Caco-2 (cell line): ENCODE results near the gene TRMT1L. TPM values are rescaled to one million over a fixed set of nuclear protein-coding genes. Genes with fewer than 3 reads are reported as not detected.

Source experiments
- BruUV-seq: library from RNA; stranded (reverse); fragments of 400-500 nt; replicated peaks from 2 replicates; lab custom pipeline; 2021; lab: Mats Ljungman, UMichigan
- CTCF ChIA-PET: fragments of 300-600 bp; sonication (Branson Sonifier 250); formaldehyde crosslinking; loops from one replicate; lab custom pipeline; 2022; ENCODE audit warnings: antibody characterized with exemption; lab: Charles Lee
- POLR2A ChIA-PET: fragments of 300-600 bp; sonication (Branson Sonifier 250); formaldehyde crosslinking; loops from one replicate; lab custom pipeline; 2022; ENCODE audit warnings: antibody characterized with exemption; lab: Charles Lee
- DNase-seq, 2 experiments: peaks; one replicate each; pipeline versions ENCODE4 v3.0.0 to v3.0.0-alpha.2; 2020 to 2022
- H3K27me3 ChIP-seq: replicated peaks from 2 replicates; pipeline ENCODE4 v1.6.0; 2011; ENCODE audit warnings: low read length; ENCODE audit not compliant: control insufficient read depth, insufficient read depth
- H3K36me3 ChIP-seq: 2 replicates; pipeline ENCODE4 v1.5.1; 2011; ENCODE audit warnings: low read length; ENCODE audit not compliant: control insufficient read depth, insufficient read depth
- H3K4me1 ChIP-seq: fragments of 250-450 bp; sonication (Bioruptor Pico); 2 replicates; pipeline ENCODE4 v1.5.1; 2020; ENCODE audit warnings: mild to moderate bottlenecking
- H3K4me3 ChIP-seq: 2 replicates; pipeline ENCODE4 v1.5.1; 2011; ENCODE audit warnings: low read depth, mild to moderate bottlenecking, control low read depth, low read length
- H3K9me3 ChIP-seq: fragments of 250-450 bp; sonication (Bioruptor Pico); 2 replicates; pipeline ENCODE4 v1.5.1; 2020; ENCODE audit warnings: mild to moderate bottlenecking, moderate library complexity
- H3K27ac Mint-ChIP-seq: one replicate; pipeline ENCODE4 v1.8.0; 2022; ENCODE audit warnings: mixed read lengths; ENCODE audit not compliant: unreplicated experiment
- H3K27me3 Mint-ChIP-seq: one replicate; pipeline ENCODE4 v1.8.0; 2022; ENCODE audit warnings: mixed read lengths; ENCODE audit not compliant: insufficient read depth, unreplicated experiment
- H3K36me3 Mint-ChIP-seq: one replicate; pipeline ENCODE4 v1.8.0; 2022; ENCODE audit warnings: mild to moderate bottlenecking, mixed read lengths; ENCODE audit not compliant: insufficient read depth, unreplicated experiment
- H3K4me1 Mint-ChIP-seq: one replicate; pipeline ENCODE4 v1.8.0; 2022; ENCODE audit warnings: low read depth, mixed read lengths; ENCODE audit not compliant: unreplicated experiment
- H3K4me3 Mint-ChIP-seq: one replicate; pipeline ENCODE4 v1.8.0; 2022; ENCODE audit warnings: mild to moderate bottlenecking, moderate library complexity, mixed read lengths; ENCODE audit not compliant: unreplicated experiment
- H3K9me3 Mint-ChIP-seq: one replicate; pipeline ENCODE4 v1.8.0; 2022; ENCODE audit warnings: mixed read lengths; ENCODE audit not compliant: unreplicated experiment
- intact Hi-C: fragments of 100-400 bp; cut with micrococcal nuclease; formaldehyde crosslinking; loops from one replicate; pipeline ENCODE4 v1.10.0; 2022; ENCODE audit not compliant: unreplicated experiment
- total RNA-seq: library from RNA; stranded (reverse); gene quantifications from 2 replicates; pipeline ENCODE4 v1.2.3, GENCODE V29; 2022
- TF ChIP-seq, protein P1 (sequence below), 2 experiments: fragments of 200-600 bp in 1 of 2; IDR thresholded peaks; 1 replicate in 1 of 2; 2 replicates in 1 of 2; pipeline versions ENCODE4 v1.5.1 to v1.8.0; 2011 to 2022; ENCODE audit warnings: antibody characterized with exemption in 1 of 2, control low read depth in 1 of 2, inconsistent platforms in 1 of 2, low read depth in 1 of 2, low read length in 1 of 2, mild to moderate bottlenecking in 1 of 2, moderate library complexity in 1 of 2; ENCODE audit not compliant: insufficient read depth in 1 of 2, severe bottlenecking in 1 of 2, unreplicated experiment in 1 of 2

Gene TRMT1L
- total RNA-seq, 1 experiment from 2014 or later, result 14.2 TPM

DNA sequence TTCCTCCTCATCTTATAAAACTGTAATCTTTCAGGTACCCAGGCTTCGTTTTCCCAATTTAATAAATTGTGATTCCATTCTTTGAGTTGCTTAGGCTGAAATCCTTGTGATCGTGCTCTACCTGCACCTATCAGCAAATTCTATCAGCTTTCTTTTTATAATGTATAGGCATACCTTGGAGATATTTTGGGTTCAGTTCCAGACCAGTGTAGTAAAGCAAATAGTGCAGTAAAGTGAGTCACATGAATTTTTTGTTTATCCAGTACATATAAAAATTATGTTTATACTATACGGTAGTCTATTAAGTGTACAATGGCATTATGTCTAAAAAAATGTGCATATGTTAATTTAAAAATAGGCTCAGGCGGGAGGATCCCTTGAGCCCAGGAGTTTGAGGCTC, 5.7 kb upstream of the TRMT1L start:
- intact Hi-C loops, result no loop called here
- CTCF ChIA-PET, result no interaction called here
- Mint-ChIP-seq H3K4me3 (no peak overlapping the region), H3K27ac (no peak overlapping the region), H3K4me1 (peaks cover 10% of the 10 kb centered on the region), H3K27me3 (no peaks in the 10 kb centered on the region), H3K36me3 (peaks cover 5% of the 10 kb centered on the region), H3K9me3 (no peaks in the 10 kb centered on the region)
- TF ChIP-seq, protein P1, sequence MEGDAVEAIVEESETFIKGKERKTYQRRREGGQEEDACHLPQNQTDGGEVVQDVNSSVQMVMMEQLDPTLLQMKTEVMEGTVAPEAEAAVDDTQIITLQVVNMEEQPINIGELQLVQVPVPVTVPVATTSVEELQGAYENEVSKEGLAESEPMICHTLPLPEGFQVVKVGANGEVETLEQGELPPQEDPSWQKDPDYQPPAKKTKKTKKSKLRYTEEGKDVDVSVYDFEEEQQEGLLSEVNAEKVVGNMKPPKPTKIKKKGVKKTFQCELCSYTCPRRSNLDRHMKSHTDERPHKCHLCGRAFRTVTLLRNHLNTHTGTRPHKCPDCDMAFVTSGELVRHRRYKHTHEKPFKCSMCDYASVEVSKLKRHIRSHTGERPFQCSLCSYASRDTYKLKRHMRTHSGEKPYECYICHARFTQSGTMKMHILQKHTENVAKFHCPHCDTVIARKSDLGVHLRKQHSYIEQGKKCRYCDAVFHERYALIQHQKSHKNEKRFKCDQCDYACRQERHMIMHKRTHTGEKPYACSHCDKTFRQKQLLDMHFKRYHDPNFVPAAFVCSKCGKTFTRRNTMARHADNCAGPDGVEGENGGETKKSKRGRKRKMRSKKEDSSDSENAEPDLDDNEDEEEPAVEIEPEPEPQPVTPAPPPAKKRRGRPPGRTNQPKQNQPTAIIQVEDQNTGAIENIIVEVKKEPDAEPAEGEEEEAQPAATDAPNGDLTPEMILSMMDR (IDR thresholded peaks at IDR 0.05; ENCODE audit: insufficient read depth in 1 of 2, low read depth in 1 of 2, low read length in 1 of 2, severe bottlenecking in 1 of 2, unreplicated experiment in 1 of 2), result no peak
- POLR2A ChIA-PET, result no interaction called here
- DNase-seq, result no peak
- Histone ChIP-seq H3K36me3 (no peaks in the 10 kb centered on the region), H3K4me3 (no peak overlapping the region), H3K27me3 (no peaks in the 10 kb centered on the region), H3K4me1 (no peaks in the 10 kb centered on the region), H3K9me3 (no peaks in the 10 kb centered on the region)
- BruUV-seq, result no TSS peak

DNA sequence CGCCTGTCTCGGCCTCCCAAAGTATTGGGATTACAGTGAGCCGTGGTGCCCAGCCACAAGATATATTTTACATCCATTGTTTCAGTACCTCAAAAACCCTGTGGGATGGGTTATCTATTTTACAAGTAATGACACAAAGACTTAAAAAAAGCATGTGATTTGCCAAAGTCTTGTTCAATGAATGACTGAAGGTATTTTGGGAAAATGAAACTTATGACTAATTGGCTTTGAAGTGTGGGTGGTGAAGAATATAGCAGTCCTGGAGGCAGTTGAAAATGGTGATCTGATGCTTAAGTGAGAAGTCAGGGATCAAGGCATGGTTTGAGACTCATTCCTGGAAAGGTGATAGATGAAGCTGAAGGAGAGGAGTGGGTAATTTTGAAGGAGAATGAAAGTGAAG, 3.2 kb upstream of the TRMT1L start:
- no peaks in the 10 kb centered on the region for H3K9me3 Mint-ChIP-seq
- intact Hi-C loops, result loop anchor here (5.0 kb wide), 3 partner anchors 113 to 403 kb away; partner anchors contain the start of gene RNF2
- Histone ChIP-seq H3K4me3 (no peak overlapping the region), H3K4me1 (peaks cover 7% of the 10 kb centered on the region; the same call in 1 of the 2 replicates), H3K27me3 (no peaks in the 10 kb centered on the region), H3K36me3 (no peaks in the 10 kb centered on the region), H3K9me3 (no peaks in the 10 kb centered on the region)
- TF ChIP-seq, protein P1 (IDR thresholded peaks at IDR 0.05; ENCODE audit: insufficient read depth in 1 of 2, low read depth in 1 of 2, low read length in 1 of 2, severe bottlenecking in 1 of 2, unreplicated experiment in 1 of 2), result no peak
- ChIA-PET CTCF (no interaction called here), POLR2A (no interaction called here)
- no peaks in the 10 kb centered on the region for H3K36me3 Mint-ChIP-seq
- no peak for DNase-seq
- no peak overlapping the region for H3K4me3 Mint-ChIP-seq
- no peaks in the 10 kb centered on the region for H3K4me1 Mint-ChIP-seq
- no TSS peak for BruUV-seq
- H3K27me3 Mint-ChIP-seq, result no peaks in the 10 kb centered on the region
- no peak overlapping the region for H3K27ac Mint-ChIP-seq

- no peaks in the 10 kb centered on the region for H3K9me3 ChIP-seq
- no peaks in the 10 kb centered on the region for H3K27me3 Mint-ChIP-seq
- H3K4me1 ChIP-seq, result peaks cover 9% of the 10 kb centered on the region; the same call in 1 of the 2 replicates
- H3K36me3 Mint-ChIP-seq, result no peaks in the 10 kb centered on the region
- intact Hi-C loops, result loop anchor here (5.0 kb wide), 3 partner anchors 111 to 401 kb away; partner anchors contain the start of gene RNF2
- H3K36me3 ChIP-seq, result no peaks in the 10 kb centered on the region
- POLR2A ChIA-PET, result no interaction called here
- H3K4me3 ChIP-seq, result no peak overlapping the region
- no peak for DNase-seq
- no peak overlapping the region for H3K27ac Mint-ChIP-seq
- BruUV-seq, result no TSS peak
- CTCF ChIA-PET, result interaction anchor here (0.6 to 0.9 kb wide), 2 partner anchors 12 to 173 kb away, joined by 3 to 4 read pairs; no protein-coding TSS in a partner anchor
- no peaks in the 10 kb centered on the region for H3K9me3 Mint-ChIP-seq
- no peaks in the 10 kb centered on the region for H3K4me1 Mint-ChIP-seq
- TF ChIP-seq, protein P1 (IDR thresholded peaks at IDR 0.05; ENCODE audit: insufficient read depth in 1 of 2, low read depth in 1 of 2, low read length in 1 of 2, severe bottlenecking in 1 of 2, unreplicated experiment in 1 of 2), result no peak
- H3K4me3 Mint-ChIP-seq, result no peak overlapping the region
- H3K27me3 ChIP-seq, result no peaks in the 10 kb centered on the region
Measured at GRCh38 chr1:185158800-185159199, 2.0 kb upstream of the TRMT1L start.
